Neural cell (in vitro differentiated cells): ENCODE data around the gene CRIP1.

Source experiments
- CTCF ChIP-seq: fragments of 450-650 bp; IDR thresholded peaks from 2 replicates; pipeline ENCODE4 v1.5.1; 2014; ENCODE audit warnings: antibody characterized with exemption, mild to moderate bottlenecking, moderate library complexity; ENCODE audit not compliant: poor library complexity, severe bottlenecking
- EP300 ChIP-seq: fragments of 450-650 bp; conservative IDR thresholded peaks from 2 replicates; pipeline ENCODE4 v1.6.1; 2014; ENCODE audit warnings: antibody characterized with exemption, mild to moderate bottlenecking, moderate library complexity; ENCODE audit not compliant: poor library complexity, severe bottlenecking
- TAF1 ChIP-seq: IDR thresholded peaks from 2 replicates; pipeline ENCODE4 v1.6.1; 2012; ENCODE audit warnings: low read depth

- TF ChIP-seq TAF1 = no peak
- TF ChIP-seq EP300 = no peak
- no peak for TF ChIP-seq CTCF
Observed at GRCh38 chr14:105444859-105445258, 41.8 kb upstream of the CRIP1 start.
